K562 (cell line): Measurements from ENCODE around the gene HHIPL1. TPM values are rescaled to one million over a fixed set of nuclear protein-coding genes. Genes with fewer than 3 reads are reported as not detected.
A peak's percentile ranks its signal among the peaks of the same experiment; 100 is the strongest.

ENCODE experiments used
- ATAC-seq: fragments of 200-7000 bp; cut with Tn5 transposase; 3 replicates; pipeline ENCODE4 v1.9.1; 2020; ENCODE audit warnings: moderate library complexity
- BruUV-seq: library from RNA; stranded (reverse); fragments of 400-500 nt; replicated peaks from 2 replicates; lab custom pipeline; 2021; lab: Mats Ljungman, UMichigan
- CTCF ChIA-PET: fragments of 300-600 bp; formaldehyde crosslinking; extraction: SDS; loops from one replicate; lab custom pipeline; 2021; ENCODE audit warnings: low intra/inter-chr PET ratio; lab: Yijun Ruan, JAX
- POLR2A ChIA-PET: fragments of 300-600, 350-650 bp; sonication (Branson Sonifier 250); formaldehyde crosslinking; extraction: SDS; loops from one replicate; lab custom pipeline; 2021; ENCODE audit warnings: antibody characterized with exemption, inconsistent platforms; lab: Yijun Ruan, JAX
- DNase-seq, 4 experiments: peaks; one replicate each; pipeline versions ENCODE4 v3.0.0 to v3.0.0-alpha.2; 2011 to 2018; ENCODE audit warnings: low spot score in 3 of 4, mixed read lengths in 3 of 4; ENCODE audit errors: extremely low read depth in 1 of 4
- FAIRE-seq: peaks from 2 replicates; lab custom pipeline; 2011; peaks lifted over from hg19 to GRCh38; lab: Jason Lieb, UNC
- H2AFZ ChIP-seq: 2 replicates; pipeline ENCODE4 v1.6.0; 2011; ENCODE audit warnings: low read depth, low read length, control low read depth, inconsistent platforms
- H3K27ac ChIP-seq: fragments of 200-600 bp; 3 replicates; pipeline ENCODE4 v1.8.0; 2011; ENCODE audit warnings: low read depth, mild to moderate bottlenecking, control low read depth, inconsistent platforms, low read length, moderate library complexity, mixed read lengths; ENCODE audit errors: extremely low read depth
- H3K27me3 ChIP-seq, 2 experiments: fragments of 300-600 bp in 1 of 2; 2 replicates in 1 of 2; 3 replicates in 1 of 2; pipeline versions ENCODE4 v1.6.0 to v1.8.0; 2011; ENCODE audit warnings: inconsistent platforms in 2 of 2, low read length in 2 of 2, mild to moderate bottlenecking in 1 of 2, mixed read lengths in 1 of 2, moderate library complexity in 1 of 2; ENCODE audit not compliant: control insufficient read depth in 2 of 2, insufficient read depth in 2 of 2
- H3K36me3 ChIP-seq: fragments of 300-600 bp; 3 replicates; pipeline ENCODE4 v1.8.0; 2011; ENCODE audit warnings: mild to moderate bottlenecking, low read length, inconsistent platforms; ENCODE audit not compliant: control insufficient read depth, insufficient read depth
- H3K4me1 ChIP-seq, 2 experiments: fragments of 200-600 bp in 1 of 2; replicated peaks in 1 of 2; 2 replicates in 1 of 2; 3 replicates in 1 of 2; pipeline versions ENCODE4 v1.5.1 to v1.8.0; 2011; ENCODE audit warnings: inconsistent platforms in 2 of 2, low read length in 2 of 2, mild to moderate bottlenecking in 1 of 2, mixed read lengths in 1 of 2, moderate library complexity in 1 of 2; ENCODE audit not compliant: control insufficient read depth in 2 of 2, insufficient read depth in 2 of 2
- H3K4me2 ChIP-seq: 2 replicates; pipeline ENCODE4 v1.6.1; 2011; ENCODE audit warnings: low read length, control low read depth, inconsistent platforms, mixed read lengths; ENCODE audit not compliant: insufficient read depth
- H3K4me3 ChIP-seq: fragments of 200-600 bp; sonication (generic), shearing (Covaris generic); 2 replicates; pipeline ENCODE4 v1.5.1; 2016; ENCODE audit warnings: control low read depth, inconsistent platforms
- H3K79me2 ChIP-seq: fragments of 200-600 bp; 3 replicates; pipeline ENCODE4 v1.8.0; 2011; ENCODE audit warnings: low read length, inconsistent platforms; ENCODE audit not compliant: control insufficient read depth, insufficient read depth
- H3K9ac ChIP-seq, 2 experiments: 2 replicates each; pipeline versions ENCODE4 v1.6.0 to v1.6.1; 2011; ENCODE audit warnings: low read depth in 2 of 2, low read length in 2 of 2, control low read depth in 1 of 2, inconsistent platforms in 1 of 2, mild to moderate bottlenecking in 1 of 2, mixed read lengths in 1 of 2; ENCODE audit not compliant: insufficient read depth in 1 of 2
- H3K9me1 ChIP-seq: one replicate; pipeline ENCODE4 v1.6.0; 2011; ENCODE audit warnings: inconsistent platforms, mild to moderate bottlenecking, low read length, moderate library complexity; ENCODE audit not compliant: control insufficient read depth, insufficient read depth
- H3K9me3 ChIP-seq: replicated peaks from 2 replicates; pipeline ENCODE4 v1.5.1; 2011; ENCODE audit warnings: low read depth, low read length, inconsistent platforms; ENCODE audit not compliant: control insufficient read depth, insufficient read depth
- H4K20me1 ChIP-seq: replicated peaks from 2 replicates; pipeline ENCODE4 v1.6.1; 2011; ENCODE audit warnings: low read length, inconsistent platforms, mixed read lengths; ENCODE audit not compliant: control insufficient read depth, insufficient read depth
- NCOR1 ChIP-seq: fragments of 450-650 bp; IDR thresholded peaks from 2 replicates; pipeline ENCODE4 v1.6.1; 2016; ENCODE audit warnings: mild to moderate bottlenecking, moderate library complexity
- WGBS: fragments of 100-300 bp; shearing (Covaris generic); methylation state at CpG from one replicate; pipeline ENCODE4 v1.1.6; 2016; ENCODE audit warnings: low coverage, mixed read lengths; ENCODE audit not compliant: insufficient coverage; ENCODE audit errors: missing lambda C conversion rate; 5-methylcytosine and 5-hydroxymethylcytosine counted together
- in situ Hi-C: fragments of 300-500 bp; cut with MboI; formaldehyde crosslinking; loops from 4 replicates; pipeline ENCODE4 v1.15.0; 2018; ENCODE audit warnings: inconsistent platforms, mixed read lengths
- intact Hi-C: fragments of 100-400 bp; cut with micrococcal nuclease; formaldehyde crosslinking; loops from 2 replicates; pipeline ENCODE4 v1.14.2; 2022
- polyA plus RNA-seq, 8 experiments: library from polyadenylated mRNA; depleted of rRNA in 4 of 8; stranded (reverse) in 5 of 8; unstranded in 3 of 8; fragments of >200 nt; fragmentation: Nextera tagmentation in 2 of 8; fragmentation: Illumina TruSeq in 1 of 8; extraction: Ambion mirVana in 2 of 8; extraction: Trizol in 1 of 8; gene quantifications; 2 replicates each; pipeline versions ENCODE4 v1.2.1 to v1.2.3, GENCODE V29; 2011 to 2014; ENCODE audit warnings: inconsistent platforms in 1 of 8, missing spikeins in 1 of 8
- total RNA-seq, 7 experiments: library from RNA; depleted of rRNA in 6 of 7; stranded (reverse); fragments of >200 nt in 6 of 7; fragmentation: Illumina TruSeq in 2 of 7; extraction: Trizol in 2 of 7; gene quantifications; 2 replicates each; pipeline versions ENCODE4 v1.2.1 to v1.2.3, GENCODE V29; 2011 to 2021; ENCODE audit warnings: low replicate concordance in 1 of 7
- TF ChIP-seq, protein P1 (sequence below), 2 experiments: IDR thresholded peaks in 1 of 2; conservative IDR thresholded peaks in 1 of 2; 2 replicates each; pipeline ENCODE4 v1.6.1; 2016; ENCODE audit warnings: low read depth in 2 of 2, mild to moderate bottlenecking in 1 of 2, missing compliant biosample characterization in 1 of 2, missing genetic modification characterization in 1 of 2, moderate library complexity in 1 of 2

HHIPL1 gene
- total and polyA plus RNA-seq, 9 of the 15 experiments (the other 6 are each of a cell fraction or from before 2014, with no cell fraction given): not detected

DNA sequence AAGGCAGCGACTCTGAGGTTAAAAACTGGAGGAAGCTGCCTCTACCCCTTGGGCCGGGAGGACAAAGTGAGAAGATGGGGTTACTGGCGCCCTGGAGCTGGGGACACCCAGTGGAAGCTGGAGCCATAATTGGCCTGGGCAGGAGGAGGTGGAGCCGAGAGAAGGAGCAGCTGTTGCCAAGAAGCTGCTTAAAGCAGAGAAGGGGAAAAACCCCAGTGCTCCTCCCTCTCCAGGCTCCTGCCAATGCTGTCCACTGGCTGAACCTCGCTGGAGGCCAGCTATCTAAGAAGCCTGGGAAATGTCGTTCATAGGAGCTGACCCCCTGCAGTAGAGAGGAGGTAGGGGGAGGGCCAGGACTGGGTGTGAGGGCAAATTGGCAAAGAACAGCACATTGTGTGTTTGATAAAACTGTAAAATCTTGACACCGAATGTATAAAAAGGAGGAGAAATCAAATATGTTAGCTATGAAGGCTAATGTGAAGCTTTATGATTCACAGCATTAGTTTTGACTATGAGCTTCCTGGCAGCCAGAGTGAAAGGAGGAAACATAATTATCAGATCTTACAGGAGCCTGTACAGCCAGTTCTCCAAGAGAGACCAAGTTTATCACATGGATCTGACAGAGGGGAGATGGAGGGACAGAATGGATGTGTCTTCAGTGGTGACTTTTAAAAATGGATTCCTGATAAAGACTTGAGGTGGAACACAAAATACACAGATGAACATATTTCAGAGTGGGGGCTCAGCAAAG, 9.5 kb downstream of the HHIPL1 start:
- DNase-seq (peak in 1 of 4 experiments; percentile 9), FAIRE-seq (no peak), ATAC-seq (peak; percentile 47; the same call in 2 of the 3 replicates)
- Histone ChIP-seq H3K9me1 (no peaks in the 10 kb centered on the region), H3K4me3 (no peak overlapping the region), H3K4me2 (no peak overlapping the region), H3K9ac (no peak overlapping the region), H3K27me3 (peaks cover 6 to 55% of the 10 kb centered on the region in 2 experiments; a peak in 4 of 5 replicates), H3K9me3 (no peaks in the 10 kb centered on the region), H3K27ac (no peak overlapping the region), H2AFZ (no peak overlapping the region), H4K20me1 (no peaks in the 10 kb centered on the region; the same call in 1 of the 2 replicates), H3K36me3 (no peaks in the 10 kb centered on the region), H3K79me2 (no peaks in the 10 kb centered on the region), H3K4me1 (peaks cover 0 to 7% of the 10 kb centered on the region in 2 experiments; a peak in 2 of 5 replicates)
- 4% methylated on average over 5 of the region's 7 CpGs for WGBS
- ChIA-PET POLR2A (no interaction called here), CTCF (no interaction called here)
- intact Hi-C loops: no loop called here
- in situ Hi-C loops: no loop called here
- no peak for TF ChIP-seq NCOR1
- TF ChIP-seq, protein P1, sequence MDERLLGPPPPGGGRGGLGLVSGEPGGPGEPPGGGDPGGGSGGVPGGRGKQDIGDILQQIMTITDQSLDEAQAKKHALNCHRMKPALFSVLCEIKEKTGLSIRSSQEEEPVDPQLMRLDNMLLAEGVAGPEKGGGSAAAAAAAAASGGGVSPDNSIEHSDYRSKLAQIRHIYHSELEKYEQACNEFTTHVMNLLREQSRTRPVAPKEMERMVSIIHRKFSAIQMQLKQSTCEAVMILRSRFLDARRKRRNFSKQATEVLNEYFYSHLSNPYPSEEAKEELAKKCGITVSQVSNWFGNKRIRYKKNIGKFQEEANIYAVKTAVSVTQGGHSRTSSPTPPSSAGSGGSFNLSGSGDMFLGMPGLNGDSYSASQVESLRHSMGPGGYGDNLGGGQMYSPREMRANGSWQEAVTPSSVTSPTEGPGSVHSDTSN (CRISPR knock-in tag; IDR thresholded peaks at IDR 0.05; ENCODE audit: low read depth): no peak
- TF ChIP-seq, protein P1 (tag; conservative IDR thresholded peaks at IDR 0.05; ENCODE audit: low read depth): 0 out of 2 replicates have a peak, but pooled peaks have one; percentile 24
- BruUV-seq: no TSS peak
